GM23338 (cell line): ENCODE measurements around the gene SAMHD1.
"Not testable (repeated sequence)": the region's sequence is repeated elsewhere in the genome, so short reads cannot be mapped to it uniquely, and the experiment has no call there.

ENCODE experiments used
- CREB1 ChIP-seq: fragments of 250-450 bp; sonication (Bioruptor Pico); IDR thresholded peaks from 2 replicates; pipeline ENCODE4 v1.5.0; 2020; ENCODE audit warnings: low read depth, mild to moderate bottlenecking, moderate library complexity
- EZH2 ChIP-seq: fragments of 200-600 bp; sonication (generic); IDR thresholded peaks from one replicate; pipeline ENCODE4 v1.8.0; 2017; ENCODE audit warnings: antibody characterized with exemption, mild to moderate bottlenecking, low read depth; ENCODE audit not compliant: unreplicated experiment
- EZH2phosphoT487 ChIP-seq: fragments of 200-600 bp; sonication (generic); IDR thresholded peaks from one replicate; pipeline ENCODE4 v1.8.1; 2018; ENCODE audit warnings: antibody characterized with exemption; ENCODE audit not compliant: unreplicated experiment
- JUNB ChIP-seq: IDR thresholded peaks from one replicate; pipeline ENCODE4 v1.6.1; 2016; ENCODE audit warnings: antibody characterized with exemption; ENCODE audit not compliant: unreplicated experiment
- NANOG ChIP-seq: IDR thresholded peaks from 2 replicates; pipeline ENCODE4 v1.6.1; 2016; ENCODE audit warnings: antibody characterized with exemption, borderline replicate concordance
- POLR2AphosphoS5 ChIP-seq: IDR thresholded peaks from 2 replicates; pipeline ENCODE4 v1.6.1; 2016; ENCODE audit warnings: antibody characterized with exemption, low read depth
- STAT1 ChIP-seq: IDR thresholded peaks from one replicate; pipeline ENCODE4 v1.6.1; 2016; ENCODE audit warnings: antibody characterized with exemption; ENCODE audit not compliant: unreplicated experiment
- ZNF114 ChIP-seq: fragments of 250-450 bp; sonication (Bioruptor Pico); IDR thresholded peaks from 2 replicates; pipeline ENCODE4 v1.5.0; 2020; ENCODE audit warnings: mild to moderate bottlenecking, moderate library complexity
- ZNF331 ChIP-seq: fragments of 250-450 bp; sonication (Bioruptor Pico); IDR thresholded peaks from 2 replicates; pipeline ENCODE4 v1.5.0; 2020; ENCODE audit warnings: low read depth, mild to moderate bottlenecking, moderate library complexity
- TF ChIP-seq, protein P1 (sequence below), 2 experiments: fragments of 200-600 bp in 1 of 2; sonication (generic) in 1 of 2; conservative IDR thresholded peaks; 2 replicates each; pipeline versions ENCODE4 v1.5.1 to v1.6.1; 2016 to 2017; ENCODE audit warnings: antibody characterized with exemption in 2 of 2, low read depth in 2 of 2, mild to moderate bottlenecking in 2 of 2, moderate library complexity in 1 of 2
- TF ChIP-seq, protein P2 (sequence below): IDR thresholded peaks from one replicate; pipeline ENCODE4 v1.6.1; 2018; ENCODE audit warnings: antibody characterized with exemption; ENCODE audit not compliant: unreplicated experiment
- TF ChIP-seq, protein P3 (sequence below): IDR thresholded peaks from 2 replicates; pipeline ENCODE4 v1.6.1; 2016; ENCODE audit warnings: antibody characterized with exemption

DNA sequence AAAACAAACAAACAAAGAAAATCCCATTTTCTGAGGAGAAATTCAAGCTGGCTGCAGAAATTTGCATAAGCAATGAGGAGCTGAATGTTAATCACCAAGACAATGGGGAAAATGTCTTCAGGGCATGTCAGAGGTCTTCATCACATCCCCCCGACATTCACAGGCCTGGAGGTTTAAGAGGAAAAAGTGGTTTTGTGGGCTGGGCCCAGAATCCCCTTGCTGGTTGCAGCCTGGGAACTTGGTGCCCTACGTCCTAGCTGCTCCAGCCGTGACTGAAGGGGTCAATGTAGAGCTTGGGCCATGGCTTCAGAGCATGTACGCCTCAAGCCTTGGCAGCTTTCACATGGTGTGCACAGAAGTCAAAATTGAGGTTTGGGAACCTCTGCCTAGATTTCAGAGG lies 42.7 kb upstream of the SAMHD1 start:
- TF ChIP-seq, protein P1, sequence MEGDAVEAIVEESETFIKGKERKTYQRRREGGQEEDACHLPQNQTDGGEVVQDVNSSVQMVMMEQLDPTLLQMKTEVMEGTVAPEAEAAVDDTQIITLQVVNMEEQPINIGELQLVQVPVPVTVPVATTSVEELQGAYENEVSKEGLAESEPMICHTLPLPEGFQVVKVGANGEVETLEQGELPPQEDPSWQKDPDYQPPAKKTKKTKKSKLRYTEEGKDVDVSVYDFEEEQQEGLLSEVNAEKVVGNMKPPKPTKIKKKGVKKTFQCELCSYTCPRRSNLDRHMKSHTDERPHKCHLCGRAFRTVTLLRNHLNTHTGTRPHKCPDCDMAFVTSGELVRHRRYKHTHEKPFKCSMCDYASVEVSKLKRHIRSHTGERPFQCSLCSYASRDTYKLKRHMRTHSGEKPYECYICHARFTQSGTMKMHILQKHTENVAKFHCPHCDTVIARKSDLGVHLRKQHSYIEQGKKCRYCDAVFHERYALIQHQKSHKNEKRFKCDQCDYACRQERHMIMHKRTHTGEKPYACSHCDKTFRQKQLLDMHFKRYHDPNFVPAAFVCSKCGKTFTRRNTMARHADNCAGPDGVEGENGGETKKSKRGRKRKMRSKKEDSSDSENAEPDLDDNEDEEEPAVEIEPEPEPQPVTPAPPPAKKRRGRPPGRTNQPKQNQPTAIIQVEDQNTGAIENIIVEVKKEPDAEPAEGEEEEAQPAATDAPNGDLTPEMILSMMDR (conservative IDR thresholded peaks at IDR 0.05; ENCODE audit: low read depth in 2 of 2) = not testable (repeated sequence)
- not testable (repeated sequence) for TF ChIP-seq EZH2; POLR2AphosphoS5; EZH2phosphoT487; JUNB; CREB1 (CRISPR knock-in tag); ZNF331 (CRISPR knock-in tag); ZNF114; NANOG; STAT1
- TF ChIP-seq, protein P2, sequence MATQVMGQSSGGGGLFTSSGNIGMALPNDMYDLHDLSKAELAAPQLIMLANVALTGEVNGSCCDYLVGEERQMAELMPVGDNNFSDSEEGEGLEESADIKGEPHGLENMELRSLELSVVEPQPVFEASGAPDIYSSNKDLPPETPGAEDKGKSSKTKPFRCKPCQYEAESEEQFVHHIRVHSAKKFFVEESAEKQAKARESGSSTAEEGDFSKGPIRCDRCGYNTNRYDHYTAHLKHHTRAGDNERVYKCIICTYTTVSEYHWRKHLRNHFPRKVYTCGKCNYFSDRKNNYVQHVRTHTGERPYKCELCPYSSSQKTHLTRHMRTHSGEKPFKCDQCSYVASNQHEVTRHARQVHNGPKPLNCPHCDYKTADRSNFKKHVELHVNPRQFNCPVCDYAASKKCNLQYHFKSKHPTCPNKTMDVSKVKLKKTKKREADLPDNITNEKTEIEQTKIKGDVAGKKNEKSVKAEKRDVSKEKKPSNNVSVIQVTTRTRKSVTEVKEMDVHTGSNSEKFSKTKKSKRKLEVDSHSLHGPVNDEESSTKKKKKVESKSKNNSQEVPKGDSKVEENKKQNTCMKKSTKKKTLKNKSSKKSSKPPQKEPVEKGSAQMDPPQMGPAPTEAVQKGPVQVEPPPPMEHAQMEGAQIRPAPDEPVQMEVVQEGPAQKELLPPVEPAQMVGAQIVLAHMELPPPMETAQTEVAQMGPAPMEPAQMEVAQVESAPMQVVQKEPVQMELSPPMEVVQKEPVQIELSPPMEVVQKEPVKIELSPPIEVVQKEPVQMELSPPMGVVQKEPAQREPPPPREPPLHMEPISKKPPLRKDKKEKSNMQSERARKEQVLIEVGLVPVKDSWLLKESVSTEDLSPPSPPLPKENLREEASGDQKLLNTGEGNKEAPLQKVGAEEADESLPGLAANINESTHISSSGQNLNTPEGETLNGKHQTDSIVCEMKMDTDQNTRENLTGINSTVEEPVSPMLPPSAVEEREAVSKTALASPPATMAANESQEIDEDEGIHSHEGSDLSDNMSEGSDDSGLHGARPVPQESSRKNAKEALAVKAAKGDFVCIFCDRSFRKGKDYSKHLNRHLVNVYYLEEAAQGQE = not testable (repeated sequence)
- TF ChIP-seq, protein P3, sequence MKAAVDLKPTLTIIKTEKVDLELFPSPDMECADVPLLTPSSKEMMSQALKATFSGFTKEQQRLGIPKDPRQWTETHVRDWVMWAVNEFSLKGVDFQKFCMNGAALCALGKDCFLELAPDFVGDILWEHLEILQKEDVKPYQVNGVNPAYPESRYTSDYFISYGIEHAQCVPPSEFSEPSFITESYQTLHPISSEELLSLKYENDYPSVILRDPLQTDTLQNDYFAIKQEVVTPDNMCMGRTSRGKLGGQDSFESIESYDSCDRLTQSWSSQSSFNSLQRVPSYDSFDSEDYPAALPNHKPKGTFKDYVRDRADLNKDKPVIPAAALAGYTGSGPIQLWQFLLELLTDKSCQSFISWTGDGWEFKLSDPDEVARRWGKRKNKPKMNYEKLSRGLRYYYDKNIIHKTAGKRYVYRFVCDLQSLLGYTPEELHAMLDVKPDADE = not testable (repeated sequence)
